ENCODE measurements around the gene FHOD1. TPM values are rescaled to one million over a fixed set of nuclear protein-coding genes. Genes with fewer than 3 reads are reported as not detected.

FHOD1 gene
- total and polyA plus RNA-seq, 9 of the 15 experiments (the other 6 are each of a cell fraction or from before 2014, with no cell fraction given), result 18.7 to 126 (median 32.3) TPM

GRCh38 chr16:67194260-67194659, 53.0 kb downstream of the FHOD1 start (continued):
- TF ChIP-seq, protein P1, sequence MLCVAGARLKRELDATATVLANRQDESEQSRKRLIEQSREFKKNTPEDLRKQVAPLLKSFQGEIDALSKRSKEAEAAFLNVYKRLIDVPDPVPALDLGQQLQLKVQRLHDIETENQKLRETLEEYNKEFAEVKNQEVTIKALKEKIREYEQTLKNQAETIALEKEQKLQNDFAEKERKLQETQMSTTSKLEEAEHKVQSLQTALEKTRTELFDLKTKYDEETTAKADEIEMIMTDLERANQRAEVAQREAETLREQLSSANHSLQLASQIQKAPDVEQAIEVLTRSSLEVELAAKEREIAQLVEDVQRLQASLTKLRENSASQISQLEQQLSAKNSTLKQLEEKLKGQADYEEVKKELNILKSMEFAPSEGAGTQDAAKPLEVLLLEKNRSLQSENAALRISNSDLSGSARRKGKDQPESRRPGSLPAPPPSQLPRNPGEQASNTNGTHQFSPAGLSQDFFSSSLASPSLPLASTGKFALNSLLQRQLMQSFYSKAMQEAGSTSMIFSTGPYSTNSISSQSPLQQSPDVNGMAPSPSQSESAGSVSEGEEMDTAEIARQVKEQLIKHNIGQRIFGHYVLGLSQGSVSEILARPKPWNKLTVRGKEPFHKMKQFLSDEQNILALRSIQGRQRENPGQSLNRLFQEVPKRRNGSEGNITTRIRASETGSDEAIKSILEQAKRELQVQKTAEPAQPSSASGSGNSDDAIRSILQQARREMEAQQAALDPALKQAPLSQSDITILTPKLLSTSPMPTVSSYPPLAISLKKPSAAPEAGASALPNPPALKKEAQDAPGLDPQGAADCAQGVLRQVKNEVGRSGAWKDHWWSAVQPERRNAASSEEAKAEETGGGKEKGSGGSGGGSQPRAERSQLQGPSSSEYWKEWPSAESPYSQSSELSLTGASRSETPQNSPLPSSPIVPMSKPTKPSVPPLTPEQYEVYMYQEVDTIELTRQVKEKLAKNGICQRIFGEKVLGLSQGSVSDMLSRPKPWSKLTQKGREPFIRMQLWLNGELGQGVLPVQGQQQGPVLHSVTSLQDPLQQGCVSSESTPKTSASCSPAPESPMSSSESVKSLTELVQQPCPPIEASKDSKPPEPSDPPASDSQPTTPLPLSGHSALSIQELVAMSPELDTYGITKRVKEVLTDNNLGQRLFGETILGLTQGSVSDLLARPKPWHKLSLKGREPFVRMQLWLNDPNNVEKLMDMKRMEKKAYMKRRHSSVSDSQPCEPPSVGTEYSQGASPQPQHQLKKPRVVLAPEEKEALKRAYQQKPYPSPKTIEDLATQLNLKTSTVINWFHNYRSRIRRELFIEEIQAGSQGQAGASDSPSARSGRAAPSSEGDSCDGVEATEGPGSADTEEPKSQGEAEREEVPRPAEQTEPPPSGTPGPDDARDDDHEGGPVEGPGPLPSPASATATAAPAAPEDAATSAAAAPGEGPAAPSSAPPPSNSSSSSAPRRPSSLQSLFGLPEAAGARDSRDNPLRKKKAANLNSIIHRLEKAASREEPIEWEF (CRISPR knock-in tag; IDR thresholded peaks at IDR 0.05), result no peak
- TF ChIP-seq CBX5 (IDR thresholded peaks at IDR 0.05; ENCODE audit: borderline replicate concordance, low read depth), result no peak

DNA sequence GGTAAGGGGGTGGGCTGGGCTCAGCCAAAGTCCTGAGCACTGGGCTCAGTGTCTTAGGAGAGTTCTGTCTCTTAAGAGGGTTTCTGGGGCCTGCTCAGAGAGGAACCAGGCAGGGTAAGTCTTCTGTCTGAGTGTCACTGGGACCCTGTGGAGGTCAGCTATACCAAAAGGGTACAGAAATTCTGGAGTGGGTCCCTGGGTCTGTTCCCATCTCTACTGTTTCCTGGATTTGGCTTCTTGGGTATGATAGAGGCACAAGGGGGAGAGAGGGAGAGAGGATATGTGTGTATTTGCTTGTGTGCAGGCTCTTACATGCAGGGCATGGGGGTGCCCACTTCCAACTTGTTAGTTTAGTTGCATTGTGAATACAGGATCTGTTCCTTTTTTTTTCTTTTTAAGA, 53.7 kb downstream of the FHOD1 start:
- peak overlapping the region; percentile 83 for H3K4me3 ChIP-seq
- H4K20me1 ChIP-seq (replicated peaks; ENCODE audit: control insufficient read depth, insufficient read depth, low read length), result no peaks in the 10 kb centered on the region
- H3K9ac ChIP-seq (ENCODE audit: insufficient read depth in 1 of 2, low read depth in 2 of 2, low read length in 2 of 2), result peak overlapping the region; percentile 88 to 95; a peak in 3 of 4 replicates
- no TSS peak for BruUV-seq (replicated peaks)
- TF ChIP-seq SIRT6 (IDR thresholded peaks at IDR 0.05; ENCODE audit: low read depth, low read length) (no peak), SOX6 (IDR thresholded peaks at IDR 0.05) (no peak), ZNF143 (CRISPR knock-in tag; IDR thresholded peaks at IDR 0.05) (no peak), MBD2 (IDR thresholded peaks at IDR 0.05; ENCODE audit: borderline replicate concordance, low read depth) (no peak), PTTG1 (tag; IDR thresholded peaks at IDR 0.05; ENCODE audit: low read depth) (no peak), NFRKB (IDR thresholded peaks at IDR 0.05; ENCODE audit: low read depth) (no peak), BCOR (IDR thresholded peaks at IDR 0.05) (no peak)
- TF ChIP-seq, protein P2, sequence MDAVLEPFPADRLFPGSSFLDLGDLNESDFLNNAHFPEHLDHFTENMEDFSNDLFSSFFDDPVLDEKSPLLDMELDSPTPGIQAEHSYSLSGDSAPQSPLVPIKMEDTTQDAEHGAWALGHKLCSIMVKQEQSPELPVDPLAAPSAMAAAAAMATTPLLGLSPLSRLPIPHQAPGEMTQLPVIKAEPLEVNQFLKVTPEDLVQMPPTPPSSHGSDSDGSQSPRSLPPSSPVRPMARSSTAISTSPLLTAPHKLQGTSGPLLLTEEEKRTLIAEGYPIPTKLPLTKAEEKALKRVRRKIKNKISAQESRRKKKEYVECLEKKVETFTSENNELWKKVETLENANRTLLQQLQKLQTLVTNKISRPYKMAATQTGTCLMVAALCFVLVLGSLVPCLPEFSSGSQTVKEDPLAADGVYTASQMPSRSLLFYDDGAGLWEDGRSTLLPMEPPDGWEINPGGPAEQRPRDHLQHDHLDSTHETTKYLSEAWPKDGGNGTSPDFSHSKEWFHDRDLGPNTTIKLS (IDR thresholded peaks at IDR 0.05; ENCODE audit: borderline replicate concordance, low read depth), result no peak
- H3K36me3 ChIP-seq (ENCODE audit: control insufficient read depth, insufficient read depth, low read length), result peaks cover 58% of the 10 kb centered on the region
- H3K79me2 ChIP-seq (ENCODE audit: control insufficient read depth, insufficient read depth, low read length), result peaks cover 46% of the 10 kb centered on the region
- H2AFZ ChIP-seq (ENCODE audit: low read depth, low read length), result no peak overlapping the region
- peak overlapping the region; percentile 63; the same call in 1 of the 3 replicates for H3K27ac ChIP-seq (ENCODE audit: extremely low read depth, low read depth, low read length)
- H3K4me1 ChIP-seq (replicated peaks in 1 of 2; ENCODE audit: control insufficient read depth in 2 of 2, insufficient read depth in 2 of 2, low read length in 2 of 2), result peaks cover 38 to 69% of the 10 kb centered on the region in 2 experiments
- H3K27me3 ChIP-seq (ENCODE audit: control insufficient read depth in 2 of 2, insufficient read depth in 2 of 2, low read length in 2 of 2), result no peaks in the 10 kb centered on the region
- ATAC-seq, result no peak
- no peak for DNase-seq (ENCODE audit: extremely low read depth in 1 of 4, low spot score in 3 of 4)
- no peak for FAIRE-seq
- POLR2A ChIA-PET, result interaction anchor here (0.6 to 1.2 kb wide), 3 partner anchors 9 to 1179 kb away, joined by 3 to 4 read pairs (median 4); no protein-coding TSS in a partner anchor
- no peaks in the 10 kb centered on the region for H3K9me3 ChIP-seq (replicated peaks; ENCODE audit: control insufficient read depth, insufficient read depth, low read depth, low read length)
- H3K9me1 ChIP-seq (ENCODE audit: control insufficient read depth, insufficient read depth, low read length), result no peaks in the 10 kb centered on the region
- in situ Hi-C loops (cut with MboI) (no loop called here), intact Hi-C loops (cut with micrococcal nuclease) (loop anchor here (2.0 to 5.0 kb wide), 2 partner anchors 34 to 53 kb away; partner anchors contain the start of genes FHOD1 and TMEM208)
- CTCF ChIA-PET (ENCODE audit: low intra/inter-chr PET ratio), result no interaction called here
- H3K4me2 ChIP-seq (ENCODE audit: insufficient read depth, low read length), result peak overlapping the region; percentile 97

All from K562 (cell line).